Measurements from ENCODE around the gene SLC40A1.

SLC40A1 gene

GRCh38 chr2:189534854-189535832, 45.4 kb downstream of the SLC40A1 start:
- DNase-seq (ENCODE audit: insufficient read length, low spot score): no peak
- no peak for TF ChIP-seq CTCF (IDR thresholded peaks at IDR 0.05; ENCODE audit: insufficient read depth, missing control alignments)

GRCh38 chr2:189533288-189534035, 47.1 kb downstream of the SLC40A1 start:
- FAIRE-seq: no peak
- DNase-seq (ENCODE audit: insufficient read length, low spot score): no peak
- no peak for TF ChIP-seq CTCF (IDR thresholded peaks at IDR 0.05; ENCODE audit: insufficient read depth, missing control alignments)

More at GRCh38 chr2:189534854-189535832, 45.4 kb downstream of the SLC40A1 start:
- no peak for FAIRE-seq

GRCh38 chr2:189530965-189531637, 49.5 kb downstream of the SLC40A1 start:
- DNase-seq (ENCODE audit: insufficient read length, low spot score): no peak
- no peak for FAIRE-seq
- no peak for TF ChIP-seq CTCF (IDR thresholded peaks at IDR 0.05; ENCODE audit: insufficient read depth, missing control alignments)

GRCh38 chr2:189528617-189529016, 52.0 kb downstream of the SLC40A1 start:
- no peak for TF ChIP-seq CTCF (IDR thresholded peaks at IDR 0.05; ENCODE audit: insufficient read depth, missing control alignments)
- FAIRE-seq (no peak), DNase-seq (ENCODE audit: insufficient read length, low spot score) (no peak)

GRCh38 chr2:189527812-189528592, 52.6 kb downstream of the SLC40A1 start:
- no peak for TF ChIP-seq CTCF (IDR thresholded peaks at IDR 0.05; ENCODE audit: insufficient read depth, missing control alignments)
- DNase-seq (ENCODE audit: insufficient read length, low spot score): no peak
- no peak for FAIRE-seq

GRCh38 chr2:189527041-189527750, 53.4 kb downstream of the SLC40A1 start:
- TF ChIP-seq CTCF (IDR thresholded peaks at IDR 0.05; ENCODE audit: insufficient read depth, missing control alignments): no peak
- DNase-seq (ENCODE audit: insufficient read length, low spot score) (no peak), FAIRE-seq (no peak)

Measured in D721Med (cell line).